Measurements from ENCODE around the gene TCFL5. TPM values are rescaled to one million over a fixed set of nuclear protein-coding genes. Genes with fewer than 3 reads are reported as not detected.
"Not testable (repeated sequence)": the region's sequence is repeated elsewhere in the genome, so short reads cannot be mapped to it uniquely, and the experiment has no call there.

Gene TCFL5
- total RNA-seq, 1 donor from 2014 or later = 5.8 TPM

- Mint-ChIP-seq H3K36me3 (ENCODE audit: low read depth) (no peaks in the 10 kb centered on the region), H3K27me3 (ENCODE audit: insufficient read depth) (peaks cover 3% of the 10 kb centered on the region), H3K4me1 (ENCODE audit: low read depth) (peaks cover 9% of the 10 kb centered on the region), H3K9me3 (no peaks in the 10 kb centered on the region), H3K4me3 (no peak overlapping the region), H3K27ac (no peak overlapping the region)
- DNase-seq (ENCODE audit: low spot score) = no peak
- intact Hi-C loops (cut with micrococcal nuclease) = loop anchor here (1.0 kb wide), 1 partner anchor 136 kb away; no protein-coding TSS in a partner anchor
These were observed 11.7 kb upstream of the TCFL5 start for GRCh38 chr20:62873280-62873679.

GRCh38 chr20:62872862-62873261, 11.2 kb upstream of the TCFL5 start:
- DNase-seq (ENCODE audit: low spot score) = no peak
- Mint-ChIP-seq H3K9me3 (no peaks in the 10 kb centered on the region), H3K36me3 (ENCODE audit: low read depth) (no peaks in the 10 kb centered on the region), H3K4me3 (no peak overlapping the region), H3K4me1 (ENCODE audit: low read depth) (peaks cover 9% of the 10 kb centered on the region), H3K27me3 (ENCODE audit: insufficient read depth) (peaks cover 3% of the 10 kb centered on the region), H3K27ac (no peak overlapping the region)
- intact Hi-C loops (cut with micrococcal nuclease) = loop anchor here (1.0 kb wide), 1 partner anchor 136 kb away; no protein-coding TSS in a partner anchor

DNA sequence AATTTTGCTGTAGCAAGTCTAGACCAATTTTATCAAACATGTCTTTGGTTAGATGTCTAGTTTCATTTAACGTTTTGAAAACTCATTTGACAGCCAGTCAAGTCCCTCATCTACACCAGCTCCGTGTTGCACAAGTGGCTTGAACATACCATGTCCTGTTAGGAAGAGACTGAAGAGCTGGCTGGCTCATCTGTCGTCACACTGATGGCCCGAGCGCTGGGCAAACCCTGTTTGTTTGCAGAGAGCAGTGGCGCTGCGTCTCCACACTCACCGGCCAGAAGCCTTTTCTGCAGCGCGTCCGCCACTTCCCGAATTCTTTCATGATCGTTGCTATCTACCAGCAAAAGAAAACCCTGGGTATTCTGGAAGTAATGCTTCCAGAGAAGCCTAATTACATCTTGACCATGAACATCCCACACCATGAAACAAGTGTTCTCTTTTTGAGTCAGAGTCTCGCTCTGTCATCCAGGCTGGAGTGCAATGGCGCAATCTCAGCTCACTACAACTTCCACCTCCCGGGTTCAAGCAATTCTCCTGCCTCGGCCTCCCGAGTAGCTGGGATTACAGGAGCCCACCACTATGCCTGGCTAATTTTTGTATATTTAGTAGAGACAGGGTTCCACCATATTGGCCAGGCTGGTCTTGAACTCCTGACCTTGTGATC, 10.7 kb upstream of the TCFL5 start:
- H3K36me3 Mint-ChIP-seq (ENCODE audit: low read depth) = no peaks in the 10 kb centered on the region
- H3K27me3 Mint-ChIP-seq (ENCODE audit: insufficient read depth) = peaks cover 5% of the 10 kb centered on the region
- no peak for DNase-seq (ENCODE audit: low spot score)
- no peak overlapping the region for H3K27ac Mint-ChIP-seq
- peaks cover 9% of the 10 kb centered on the region for H3K4me1 Mint-ChIP-seq (ENCODE audit: low read depth)
- intact Hi-C loops (cut with micrococcal nuclease) = no loop called here
- no peak overlapping the region for H3K4me3 Mint-ChIP-seq
- no peaks in the 10 kb centered on the region for H3K9me3 Mint-ChIP-seq

GRCh38 chr20:62864207-62864606, 2.6 kb upstream of the TCFL5 start:
- H3K27me3 Mint-ChIP-seq (ENCODE audit: insufficient read depth) = peaks cover 27% of the 10 kb centered on the region
- intact Hi-C loops (cut with micrococcal nuclease) = loop anchor here (5.0 kb wide), 2 partner anchors 73 to 457 kb away; partner anchors contain the start of genes CABLES2 and GID8
- no peak overlapping the region for H3K27ac Mint-ChIP-seq
- H3K4me3 Mint-ChIP-seq = no peak overlapping the region
- H3K9me3 Mint-ChIP-seq = no peaks in the 10 kb centered on the region
- H3K36me3 Mint-ChIP-seq (ENCODE audit: low read depth) = no peaks in the 10 kb centered on the region
- peaks cover 6% of the 10 kb centered on the region for H3K4me1 Mint-ChIP-seq (ENCODE audit: low read depth)
- DNase-seq (ENCODE audit: low spot score) = no peak

DNA sequence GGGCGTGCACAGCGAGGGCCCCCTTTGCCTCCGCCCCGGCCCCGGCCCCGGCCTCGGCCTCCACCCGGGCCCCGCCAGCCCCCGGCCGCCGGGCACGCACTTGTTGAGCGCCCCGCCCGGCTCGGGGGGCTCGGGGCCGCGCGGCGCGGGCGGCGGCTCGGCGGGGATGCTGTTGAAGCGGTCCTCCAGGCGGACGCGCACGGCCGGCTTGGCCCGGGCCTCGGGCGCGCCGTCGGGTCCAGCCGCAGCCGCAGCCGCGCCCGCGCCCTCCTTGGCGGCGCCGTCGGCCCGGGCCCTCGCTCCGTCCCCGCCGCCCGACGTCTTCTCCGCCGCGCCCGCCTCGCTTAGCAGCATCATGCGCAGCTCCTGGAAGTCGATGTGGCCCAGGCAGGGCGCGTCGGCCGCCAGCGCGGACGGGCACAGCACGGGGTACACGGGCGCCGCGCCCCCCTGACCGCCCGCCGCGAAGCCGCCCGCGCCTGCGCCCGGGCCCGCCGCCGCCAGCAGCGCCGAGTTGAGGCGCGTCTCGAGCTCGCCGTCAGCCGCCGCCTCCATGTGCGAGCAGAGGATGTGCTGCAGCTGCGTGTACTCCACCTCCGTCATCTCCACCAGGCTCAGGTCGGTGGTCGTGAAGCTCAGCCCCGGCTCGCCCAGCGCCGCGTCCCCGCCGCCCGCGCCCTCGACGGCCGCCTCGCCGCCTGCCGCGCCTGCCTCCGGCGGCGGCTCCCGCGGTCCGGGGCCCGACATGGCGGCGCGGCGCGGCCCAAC, 514 bp downstream of the TCFL5 start:
- no peak overlapping the region for H3K4me3 Mint-ChIP-seq
- peaks cover 6% of the 10 kb centered on the region for H3K4me1 Mint-ChIP-seq (ENCODE audit: low read depth)
- intact Hi-C loops (cut with micrococcal nuclease) = loop anchor here (1.0 to 5.0 kb wide), 3 partner anchors 67 to 454 kb away; partner anchors contain the start of genes CABLES2 and GID8
- H3K27me3 Mint-ChIP-seq (ENCODE audit: insufficient read depth) = peaks cover 27% of the 10 kb centered on the region
- H3K36me3 Mint-ChIP-seq (ENCODE audit: low read depth) = peaks cover 12% of the 10 kb centered on the region
- DNase-seq (ENCODE audit: low spot score) = peak; percentile 32
- H3K27ac Mint-ChIP-seq = no peak overlapping the region
- H3K9me3 Mint-ChIP-seq = no peaks in the 10 kb centered on the region

- Mint-ChIP-seq H3K4me3 (peak overlapping the region; percentile 68), H3K4me1 (ENCODE audit: low read depth) (peaks cover 6% of the 10 kb centered on the region), H3K9me3 (no peaks in the 10 kb centered on the region), H3K36me3 (ENCODE audit: low read depth) (peaks cover 12% of the 10 kb centered on the region), H3K27ac (no peak overlapping the region), H3K27me3 (ENCODE audit: insufficient read depth) (peaks cover 26% of the 10 kb centered on the region)
- intact Hi-C loops (cut with micrococcal nuclease) = loop anchor here (5.0 kb wide), 2 partner anchors 77 to 453 kb away; partner anchors contain the start of genes CABLES2 and GID8
- no peak for DNase-seq (ENCODE audit: low spot score)
These were observed 1.2 kb downstream of the TCFL5 start for GRCh38 chr20:62860391-62860923.

- Mint-ChIP-seq H3K27me3 (ENCODE audit: insufficient read depth) (peaks cover 21% of the 10 kb centered on the region), H3K9me3 (no peaks in the 10 kb centered on the region), H3K36me3 (ENCODE audit: low read depth) (peaks cover 12% of the 10 kb centered on the region), H3K4me1 (ENCODE audit: low read depth) (peaks cover 6% of the 10 kb centered on the region), H3K27ac (no peak overlapping the region), H3K4me3 (peak overlapping the region; percentile 68)
- intact Hi-C loops (cut with micrococcal nuclease) = loop anchor here (5.0 kb wide), 2 partner anchors 78 to 452 kb away; partner anchors contain the start of genes CABLES2 and GID8
- no peak for DNase-seq (ENCODE audit: low spot score)
These were observed 1.9 kb downstream of the TCFL5 start for GRCh38 chr20:62859721-62860120.

- intact Hi-C loops (cut with micrococcal nuclease) = no loop called here
- Mint-ChIP-seq H3K27me3 (ENCODE audit: insufficient read depth) (peaks cover 21% of the 10 kb centered on the region), H3K36me3 (ENCODE audit: low read depth) (peaks cover 15% of the 10 kb centered on the region), H3K4me3 (peak overlapping the region; percentile 44), H3K27ac (no peak overlapping the region), H3K9me3 (no peaks in the 10 kb centered on the region), H3K4me1 (ENCODE audit: low read depth) (peaks cover 6% of the 10 kb centered on the region)
- DNase-seq (ENCODE audit: low spot score) = no peak
These were observed 3.4 kb downstream of the TCFL5 start for GRCh38 chr20:62858058-62858830.

DNA sequence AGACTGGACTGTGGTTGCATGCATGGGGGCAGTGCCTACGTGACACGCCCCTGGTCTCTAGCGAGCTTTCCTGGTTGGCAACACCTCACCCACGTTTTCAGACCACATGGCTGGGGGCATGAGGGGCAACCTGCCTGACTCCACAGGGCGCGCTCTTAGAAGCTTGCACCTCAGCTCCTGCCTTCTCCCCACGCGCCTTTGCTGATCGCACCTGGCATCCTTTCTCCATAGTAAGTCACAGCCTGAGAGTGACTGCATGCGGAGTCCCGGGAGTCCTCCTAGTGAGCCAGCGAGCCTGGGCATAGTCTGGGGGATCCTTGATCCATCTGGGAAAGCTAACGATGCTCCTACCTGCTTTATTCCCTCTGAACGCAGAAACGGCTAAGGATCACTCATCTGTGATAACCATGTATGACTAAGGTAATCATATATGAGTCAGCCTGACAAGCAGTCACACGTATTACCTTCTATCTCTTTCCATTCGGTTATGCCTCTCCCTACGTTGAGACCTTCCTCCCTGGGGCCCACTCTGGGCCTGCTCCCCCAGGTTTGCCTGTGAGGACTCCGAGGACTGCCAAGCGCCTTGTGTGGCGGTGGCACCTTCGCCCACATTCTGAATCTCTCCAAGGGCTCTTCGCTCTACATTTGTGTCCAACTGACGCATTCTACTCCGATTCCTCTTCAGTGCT, 4.5 kb downstream of the TCFL5 start:
- H3K4me1 Mint-ChIP-seq (ENCODE audit: low read depth) = peaks cover 6% of the 10 kb centered on the region
- H3K27me3 Mint-ChIP-seq (ENCODE audit: insufficient read depth) = peaks cover 18% of the 10 kb centered on the region
- H3K36me3 Mint-ChIP-seq (ENCODE audit: low read depth) = peaks cover 20% of the 10 kb centered on the region
- intact Hi-C loops (cut with micrococcal nuclease) = no loop called here
- H3K4me3 Mint-ChIP-seq = no peak overlapping the region
- no peak for DNase-seq (ENCODE audit: low spot score)
- H3K27ac Mint-ChIP-seq = no peak overlapping the region
- H3K9me3 Mint-ChIP-seq = no peaks in the 10 kb centered on the region

GRCh38 chr20:62855120-62855519, 6.5 kb downstream of the TCFL5 start:
- Mint-ChIP-seq H3K27me3 (ENCODE audit: insufficient read depth) (peaks cover 12% of the 10 kb centered on the region), H3K4me3 (no peak overlapping the region), H3K36me3 (ENCODE audit: low read depth) (peaks cover 20% of the 10 kb centered on the region), H3K9me3 (no peaks in the 10 kb centered on the region), H3K4me1 (ENCODE audit: low read depth) (peaks cover 6% of the 10 kb centered on the region), H3K27ac (no peak overlapping the region)
- intact Hi-C loops (cut with micrococcal nuclease) = no loop called here
- no peak for DNase-seq (ENCODE audit: low spot score)

DNA sequence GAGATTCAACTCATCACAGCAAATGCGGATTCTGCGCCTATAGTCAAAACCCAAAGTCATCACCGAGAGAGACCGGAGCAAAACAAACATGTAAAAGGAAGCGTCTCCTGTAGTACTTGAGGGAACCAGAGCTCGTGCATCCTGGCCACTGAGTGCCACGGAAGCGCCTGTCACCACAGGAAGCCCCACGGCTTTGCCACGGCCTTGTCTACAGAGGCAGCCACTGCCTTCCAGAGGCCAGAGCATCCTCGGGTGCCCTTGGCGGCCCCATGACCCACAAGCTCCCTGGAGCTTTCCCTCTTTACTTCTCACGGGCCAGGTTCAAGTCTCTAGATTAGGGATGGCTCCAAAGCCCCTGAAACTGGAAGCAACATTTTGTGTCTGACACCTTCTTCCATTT, 7.5 kb downstream of the TCFL5 start:
- no peak overlapping the region for H3K27ac Mint-ChIP-seq
- intact Hi-C loops (cut with micrococcal nuclease) = no loop called here
- peaks cover 4% of the 10 kb centered on the region for H3K4me1 Mint-ChIP-seq (ENCODE audit: low read depth)
- no peaks in the 10 kb centered on the region for H3K9me3 Mint-ChIP-seq
- no peak overlapping the region for H3K4me3 Mint-ChIP-seq
- H3K27me3 Mint-ChIP-seq (ENCODE audit: insufficient read depth) = peaks cover 5% of the 10 kb centered on the region
- no peak for DNase-seq (ENCODE audit: low spot score)
- H3K36me3 Mint-ChIP-seq (ENCODE audit: low read depth) = peaks cover 20% of the 10 kb centered on the region

- DNase-seq (ENCODE audit: low spot score); H3K9me3 Mint-ChIP-seq; H3K27ac Mint-ChIP-seq; intact Hi-C loops (cut with micrococcal nuclease); H3K27me3 Mint-ChIP-seq (ENCODE audit: insufficient read depth); H3K4me3 Mint-ChIP-seq; H3K4me1 Mint-ChIP-seq (ENCODE audit: low read depth): not testable (repeated sequence)
- peaks cover 20% of the 10 kb centered on the region for H3K36me3 Mint-ChIP-seq (ENCODE audit: low read depth)
These were observed 8.3 kb downstream of the TCFL5 start for GRCh38 chr20:62853304-62853703.

All from activated T-helper 1 cell treated with anti-CD3 and anti-CD28 coated beads, Interleukin-12 subunit alpha, Interleukin-12 subunit beta, Interleukin-2, Interleukin-4 antibody, amounts not matched to agents 30 ng/mL and 10 ng/mL and 1 ng/mL, durations not matched to agents 14 hours and 24 hours and 36 hours (primary cell).